Measurements from ENCODE around the gene RTN3. TPM values are rescaled to one million over a fixed set of nuclear protein-coding genes. Genes with fewer than 3 reads are reported as not detected.

Gene RTN3
- total RNA-seq, 1 experiment from 2014 or later, result 173 TPM

DNA sequence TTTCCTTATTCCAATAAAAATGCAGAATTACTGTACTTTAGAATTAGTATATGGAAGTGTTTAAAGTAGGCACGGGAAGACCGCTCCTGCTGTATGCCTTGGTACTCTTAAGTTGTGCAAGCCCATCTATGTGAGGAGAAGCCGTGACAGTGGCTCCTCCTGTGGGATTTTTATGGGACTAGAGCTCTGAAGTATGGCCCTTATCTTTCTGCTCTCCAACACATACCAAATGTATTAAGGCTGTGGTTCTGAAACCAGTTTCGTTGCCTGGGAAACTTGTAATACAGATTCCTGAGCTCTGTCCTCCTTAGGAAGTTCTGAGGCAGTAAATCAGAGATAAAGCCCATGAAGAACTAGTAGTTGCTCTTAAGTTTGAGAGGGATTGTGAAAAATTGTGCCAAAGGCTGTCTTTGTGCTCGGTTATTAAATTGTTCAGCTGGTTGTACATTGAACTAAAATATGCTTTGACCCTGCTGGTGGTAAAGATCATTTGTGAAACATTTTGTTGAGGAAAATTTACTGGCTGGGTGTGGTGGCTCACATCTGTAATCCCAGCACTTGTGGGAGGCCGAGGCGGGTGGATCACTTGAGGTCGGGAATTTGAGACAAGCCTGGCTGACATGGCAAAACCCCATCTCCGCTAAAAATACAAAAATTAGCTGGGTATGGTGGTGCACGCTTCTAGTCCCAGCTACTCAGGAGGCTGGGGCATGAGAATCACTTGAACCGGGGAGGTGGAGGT is 29.3 kb downstream of the RTN3 start:
- H3K79me2 ChIP-seq (ENCODE audit: insufficient read depth, low read length), result peaks cover 3% of the 10 kb centered on the region; the same call in 1 of the 2 replicates
- no peak overlapping the region for H2BK20ac ChIP-seq (ENCODE audit: low read depth, low read length, poor library complexity, severe bottlenecking)
- no peak overlapping the region for H3K4me2 ChIP-seq (ENCODE audit: insufficient read depth, insufficient read length, low read length)
- Mint-ChIP-seq H3K27me3 (ENCODE audit: low read depth) (no peaks in the 10 kb centered on the region), H3K36me3 (ENCODE audit: insufficient read depth in 1 of 3, low read depth in 3 of 3) (peaks cover 0 to 4% (median 2%) of the 10 kb centered on the region in 3 experiments; a peak in 3 of 7 replicates), H3K9me3 (no peaks in the 10 kb centered on the region), H3K27ac (peak overlapping the region; percentile 21 to 63 (median 21); a peak in 3 of 7 replicates), H3K4me1 (peaks cover 7 to 13% of the 10 kb centered on the region in 2 experiments; a peak in 3 of 4 replicates), H3K4me3 (no peak overlapping the region)
- no peak overlapping the region for H2BK15ac ChIP-seq (ENCODE audit: low read depth, low read length)
- no peak overlapping the region for H3K14ac ChIP-seq (ENCODE audit: insufficient read depth, low read length)
- H2AK5ac ChIP-seq (ENCODE audit: insufficient read length, low read length), result no peak overlapping the region
- no peak for DNase-seq
- H4K8ac ChIP-seq (replicated peaks; ENCODE audit: insufficient read length, low read depth, low read length), result no peak overlapping the region
- H4K5ac ChIP-seq (ENCODE audit: insufficient read length, low read depth, low read length), result no peak overlapping the region
- no peak overlapping the region for H2BK5ac ChIP-seq (ENCODE audit: insufficient read length, low read length)
- H2BK120ac ChIP-seq (ENCODE audit: low read depth, low read length, poor library complexity, severe bottlenecking), result no peak overlapping the region
- H3K9ac ChIP-seq (ENCODE audit: extremely low read depth, insufficient read length, low read length), result no peak overlapping the region
- no CpG with 5 or more reads among the region's 11 CpGs for WGBS (ENCODE audit: extremely low coverage, insufficient read length, low lambda C conversion rate)
- no peak overlapping the region for H2AFZ ChIP-seq (ENCODE audit: low read length)
- no peaks in the 10 kb centered on the region for H3K9me3 ChIP-seq (ENCODE audit: control insufficient read depth, low read depth, low read length)
- H3K4ac ChIP-seq (ENCODE audit: low read depth, low read length), result no peak overlapping the region
- no peak overlapping the region for H3K56ac ChIP-seq (ENCODE audit: insufficient read length, low read depth, low read length)
- no peak overlapping the region for H3T11ph ChIP-seq (ENCODE audit: low read length)
- no peaks in the 10 kb centered on the region for H3K27me3 ChIP-seq (ENCODE audit: insufficient read depth, low read length)
- no peaks in the 10 kb centered on the region for H4K20me1 ChIP-seq (ENCODE audit: control insufficient read depth, insufficient read depth, insufficient read length)
- H3K4me1 ChIP-seq (ENCODE audit: insufficient read depth, low read length), result no peaks in the 10 kb centered on the region
- H3K23me2 ChIP-seq (ENCODE audit: insufficient read length, low read depth, low read length, poor library complexity, severe bottlenecking), result no peaks in the 10 kb centered on the region
- peaks cover 3% of the 10 kb centered on the region for H3K79me1 ChIP-seq (ENCODE audit: insufficient read depth, low read depth, low read length, poor library complexity, severe bottlenecking)
- H3K23ac ChIP-seq (ENCODE audit: insufficient read length, low read depth, low read length), result no peak overlapping the region
- no peak overlapping the region for H4K91ac ChIP-seq (ENCODE audit: insufficient read length, low read depth, low read length)
- H3K18ac ChIP-seq (ENCODE audit: insufficient read length, low read depth, low read length), result no peak overlapping the region
- no peak; the same call in 2 of the 3 replicates for TF ChIP-seq CTCF (conservative IDR thresholded peaks at IDR 0.05)
- no peak overlapping the region for H3K27ac ChIP-seq (ENCODE audit: insufficient read length, low read depth, low read length)
- H2BK12ac ChIP-seq (ENCODE audit: insufficient read length, low read depth, low read length), result no peak overlapping the region
